Measurements from ENCODE around the gene PCDHGA1.

PCDHGA1 gene

DNA sequence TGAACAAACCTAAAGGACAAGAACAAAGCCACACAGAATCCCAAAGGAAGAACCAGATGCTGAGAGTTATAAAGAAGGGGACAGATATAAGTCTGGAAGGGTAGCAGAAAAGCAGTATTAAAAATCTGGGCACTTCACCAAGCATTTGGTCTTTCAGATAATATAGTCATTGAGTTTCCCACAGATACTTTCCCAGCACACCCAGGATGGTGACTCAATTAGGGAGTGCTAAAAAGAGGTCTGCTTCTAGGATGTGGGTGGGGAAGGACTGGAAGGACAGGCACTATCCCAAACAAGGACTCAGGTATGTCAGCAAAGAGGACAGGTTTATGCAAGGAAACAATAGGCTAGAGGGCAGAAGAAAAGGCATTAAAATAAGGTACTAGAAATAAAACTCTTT lies 229.1 kb downstream of the PCDHGA1 start:
- no peak for TF ChIP-seq CTCF (IDR thresholded peaks at IDR 0.05; ENCODE audit: low read depth, low read length, missing control alignments)
- no peak overlapping the region for H3K4me3 ChIP-seq (ENCODE audit: low read depth, low read length)
- in situ Hi-C loops (cut with HindIII; ENCODE audit: low sequenced_read_pairs): no loop called here
- no peak for DNase-seq (ENCODE audit: low read depth)

DNA sequence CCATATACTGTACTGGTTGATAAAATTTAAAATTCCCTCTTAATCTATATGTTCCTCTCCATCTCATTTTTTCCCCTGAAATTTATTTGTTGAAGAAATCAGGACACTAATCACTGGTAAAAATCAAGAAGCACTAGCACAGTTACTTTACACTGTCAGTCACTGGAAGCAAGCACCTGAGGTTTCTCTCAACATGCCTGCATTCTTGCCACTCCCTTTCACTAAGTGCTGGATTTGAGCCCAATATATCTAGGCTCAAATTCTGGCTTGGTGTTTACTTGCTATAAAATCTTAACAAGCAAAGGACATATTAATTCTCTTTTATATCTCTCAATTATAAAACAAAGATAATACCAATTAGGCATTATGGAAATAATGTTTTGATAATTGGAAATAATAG lies 229.8 kb downstream of the PCDHGA1 start:
- no peak overlapping the region for H3K4me3 ChIP-seq (ENCODE audit: low read depth, low read length)
- in situ Hi-C loops (cut with HindIII; ENCODE audit: low sequenced_read_pairs): no loop called here
- DNase-seq (ENCODE audit: low read depth): peak; percentile 19
- TF ChIP-seq CTCF (IDR thresholded peaks at IDR 0.05; ENCODE audit: low read depth, low read length, missing control alignments): no peak

GRCh38 chr5:141560725-141561483 lies 230.6 kb downstream of the PCDHGA1 start:
- peak; percentile 86 for TF ChIP-seq CTCF (IDR thresholded peaks at IDR 0.05; ENCODE audit: low read depth, low read length, missing control alignments)
- peak; percentile 98 for DNase-seq (ENCODE audit: low read depth)
- H3K4me3 ChIP-seq (ENCODE audit: low read depth, low read length): no peak overlapping the region
- in situ Hi-C loops (cut with HindIII; ENCODE audit: low sequenced_read_pairs): no loop called here
